GM10266 (cell line): ENCODE measurements around the gene NECAB2.

Experiments
- DNase-seq: peaks from one replicate; pipeline ENCODE4 v3.0.0; 2012; ENCODE audit errors: extremely low spot score
- CTCF ChIP-seq: IDR thresholded peaks from 2 replicates; pipeline ENCODE4 v1.5.1; 2012; ENCODE audit warnings: mild to moderate bottlenecking, low read depth; ENCODE audit not compliant: control insufficient read depth, insufficient read depth; ENCODE audit errors: missing control alignments

NECAB2 gene

GRCh38 chr16:84039696-84040095, 71.7 kb downstream of the NECAB2 start:
- DNase-seq = no peak
- TF ChIP-seq CTCF = no peak

GRCh38 chr16:84040226-84040822, 72.3 kb downstream of the NECAB2 start:
- no peak for DNase-seq
- no peak for TF ChIP-seq CTCF

GRCh38 chr16:84040823-84041820, 73.1 kb downstream of the NECAB2 start:
- no peak for TF ChIP-seq CTCF

GRCh38 chr16:84041881-84042280, 73.8 kb downstream of the NECAB2 start:
- no peak for DNase-seq
- TF ChIP-seq CTCF = no peak

More at GRCh38 chr16:84040823-84041820, 73.1 kb downstream of the NECAB2 start:
- no peak for DNase-seq

- no peak for TF ChIP-seq CTCF
- no peak for DNase-seq
Measured at GRCh38 chr16:84042308-84042878, 74.3 kb downstream of the NECAB2 start, which contains the start of gene SLC38A8. Gene SLC38A8 (minus strand): TSS chr16:84042795. CDS start chr16:84042157, 638 bp downstream.

- no peak for DNase-seq
- TF ChIP-seq CTCF = no peak
Measured at GRCh38 chr16:84042879-84043485, 74.9 kb downstream of the NECAB2 start.
